NCI-H1436 treated with DMSO at 0.1 percent for 48 hours (cell line): ENCODE results near the gene LRRC8C.

ENCODE experiments used
- DNase-seq: peaks from one replicate; lab custom pipeline; 2025; lab: John Stamatoyannopoulos, UW

The LRRC8C gene

DNA sequence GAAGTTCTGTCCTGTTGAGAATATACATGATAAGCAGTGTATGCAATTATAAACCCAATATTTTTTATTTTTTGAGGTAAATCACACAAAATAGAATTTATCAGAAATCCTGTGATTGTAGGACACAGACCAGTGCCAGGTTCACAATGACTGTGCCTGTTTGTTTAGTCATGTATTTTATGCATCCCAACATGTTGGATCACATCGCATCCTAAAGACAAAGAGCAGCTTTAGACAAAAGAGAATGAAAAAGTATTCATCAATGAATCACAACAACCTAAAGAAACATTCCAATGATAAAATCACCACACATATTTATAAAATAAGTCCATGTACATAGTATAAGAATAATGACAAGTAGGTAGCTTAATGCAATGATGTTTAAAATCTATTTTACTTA is 134.7 kb downstream of the LRRC8C start:
- no peak for DNase-seq
